WTC11 (cell line): Measurements from ENCODE around the gene NSMF. TPM values are rescaled to one million over a fixed set of nuclear protein-coding genes. Genes with fewer than 3 reads are reported as not detected.

ENCODE experiments used
- ATAC-seq: fragments of 200-7000 bp; cut with Tn5 transposase; 2 replicates; pipeline ENCODE4 v1.10.0; 2021; ENCODE audit warnings: mild to moderate bottlenecking, moderate library complexity
- CTCF ChIA-PET: fragments of 300-600 bp; sonication (Branson Sonifier 250); formaldehyde crosslinking; loops from one replicate; lab custom pipeline; 2021; ENCODE audit warnings: antibody characterized with exemption; lab: Charles Lee
- POLR2A ChIA-PET: fragments of 350-600 bp; sonication (Branson Sonifier 250); formaldehyde crosslinking; loops from one replicate; lab custom pipeline; 2021; ENCODE audit warnings: antibody characterized with exemption; lab: Charles Lee
- DNase-seq: peaks from one replicate; pipeline ENCODE4 v3.0.0; 2021; ENCODE audit warnings: low spot score
- H3K27ac Mint-ChIP-seq: 2 replicates; pipeline ENCODE4 v1.8.0; 2021; ENCODE audit warnings: mixed read lengths
- H3K27me3 Mint-ChIP-seq: 2 replicates; pipeline ENCODE4 v1.8.0; 2021; ENCODE audit warnings: low read depth, mild to moderate bottlenecking, moderate library complexity, mixed read lengths
- H3K36me3 Mint-ChIP-seq: 2 replicates; pipeline ENCODE4 v1.8.0; 2021; ENCODE audit warnings: mixed read lengths
- H3K4me1 Mint-ChIP-seq: 2 replicates; pipeline ENCODE4 v1.8.0; 2022; ENCODE audit warnings: mixed read lengths
- H3K4me3 Mint-ChIP-seq: 2 replicates; pipeline ENCODE4 v1.8.0; 2021; ENCODE audit warnings: mild to moderate bottlenecking, moderate library complexity, mixed read lengths
- H3K9me3 Mint-ChIP-seq: 2 replicates; pipeline ENCODE4 v1.8.0; 2021; ENCODE audit warnings: mixed read lengths
- CDX4 ChIP-seq: fragments of 250-450 bp; sonication (Bioruptor Pico); IDR thresholded peaks from 2 replicates; pipeline ENCODE4 v1.9.0; 2021; ENCODE audit warnings: moderate library complexity, mild to moderate bottlenecking, inconsistent platforms, borderline replicate concordance
- E2F5 ChIP-seq: sonication (generic); formaldehyde crosslinking; IDR thresholded peaks from 2 replicates; pipeline ENCODE4 v1.8.1; 2022; ENCODE audit warnings: mild to moderate bottlenecking, moderate library complexity, missing genetic modification reagents
- ETV6 ChIP-seq: sonication (generic); formaldehyde crosslinking; IDR thresholded peaks from 2 replicates; pipeline ENCODE4 v1.8.1; 2022; ENCODE audit warnings: mild to moderate bottlenecking, missing genetic modification reagents
- HMGXB4 ChIP-seq: sonication (generic); formaldehyde crosslinking; IDR thresholded peaks from 2 replicates; pipeline ENCODE4 v1.8.1; 2023; ENCODE audit warnings: mild to moderate bottlenecking, moderate library complexity, missing genetic modification reagents
- IRF1 ChIP-seq: sonication (generic); formaldehyde crosslinking; IDR thresholded peaks from 2 replicates; pipeline ENCODE4 v1.8.0; 2023; ENCODE audit warnings: missing genetic modification reagents
- MXD4 ChIP-seq: fragments of 250-450 bp; sonication (Bioruptor Pico); IDR thresholded peaks from 2 replicates; pipeline ENCODE4 v1.8.0; 2021; ENCODE audit warnings: mild to moderate bottlenecking, moderate library complexity, borderline replicate concordance
- OVOL2 ChIP-seq: fragments of 250-450 bp; sonication (Bioruptor Pico); IDR thresholded peaks from 2 replicates; pipeline ENCODE4 v1.9.0; 2021; ENCODE audit warnings: mild to moderate bottlenecking, borderline replicate concordance
- PRDM15 ChIP-seq: sonication (generic); formaldehyde crosslinking; IDR thresholded peaks from 2 replicates; pipeline ENCODE4 v1.8.0; 2022; ENCODE audit warnings: missing genetic modification reagents
- RELA ChIP-seq: sonication (generic); formaldehyde crosslinking; IDR thresholded peaks from 2 replicates; pipeline ENCODE4 v1.8.1; 2022; ENCODE audit warnings: missing genetic modification reagents, mild to moderate bottlenecking, borderline replicate concordance
- SOX15 ChIP-seq: fragments of 250-450 bp; sonication (Bioruptor Pico); IDR thresholded peaks from 2 replicates; pipeline ENCODE4 v1.9.0; 2021; ENCODE audit warnings: mild to moderate bottlenecking
- SP1 ChIP-seq: sonication (generic); formaldehyde crosslinking; conservative IDR thresholded peaks from 2 replicates; pipeline ENCODE4 v1.8.1; 2022; ENCODE audit warnings: missing genetic modification reagents
- TEAD4 ChIP-seq: sonication (generic); formaldehyde crosslinking; IDR thresholded peaks from 2 replicates; pipeline ENCODE4 v1.8.0; 2022; ENCODE audit warnings: mild to moderate bottlenecking, missing genetic modification reagents
- ZMAT4 ChIP-seq: fragments of 250-450 bp; sonication (Bioruptor Pico); IDR thresholded peaks from 2 replicates; pipeline ENCODE4 v1.9.0; 2021; ENCODE audit warnings: mild to moderate bottlenecking
- ZNF121 ChIP-seq: sonication (generic); formaldehyde crosslinking; IDR thresholded peaks from 2 replicates; pipeline ENCODE4 v1.8.0; 2023; ENCODE audit warnings: missing genetic modification reagents
- ZNF263 ChIP-seq: sonication (generic); formaldehyde crosslinking; IDR thresholded peaks from 2 replicates; pipeline ENCODE4 v1.8.1; 2022; ENCODE audit warnings: low read depth, mild to moderate bottlenecking, moderate library complexity, missing genetic modification reagents
- ZNF396 ChIP-seq: fragments of 250-450 bp; sonication (Bioruptor Pico); IDR thresholded peaks from 2 replicates; pipeline ENCODE4 v1.8.0; 2021; ENCODE audit warnings: mild to moderate bottlenecking, moderate library complexity, borderline replicate concordance
- ZNF512 ChIP-seq: sonication (generic); formaldehyde crosslinking; IDR thresholded peaks from 2 replicates; pipeline ENCODE4 v1.8.1; 2022; ENCODE audit warnings: missing genetic modification reagents, borderline replicate concordance
- ZNF671 ChIP-seq: fragments of 250-450 bp; sonication (Bioruptor Pico); IDR thresholded peaks from 2 replicates; pipeline ENCODE4 v1.8.0; 2021; ENCODE audit warnings: mild to moderate bottlenecking
- total RNA-seq: library from RNA; stranded (reverse); gene quantifications from 3 replicates; pipeline ENCODE4 v1.2.3, GENCODE V29; 2021

The NSMF gene
- total RNA-seq, 1 experiment from 2014 or later: 61.9 TPM

GRCh38 chr9:137501457-137501856, 42.3 kb upstream of the NSMF start:
- no peak for DNase-seq
- CTCF ChIA-PET: no interaction called here
- peak overlapping the region; percentile 53; the same call in 1 of the 2 replicates for H3K27ac Mint-ChIP-seq
- H3K9me3 Mint-ChIP-seq: peaks cover 26% of the 10 kb centered on the region
- no peak overlapping the region for H3K4me3 Mint-ChIP-seq
- TF ChIP-seq ZNF263 (CRISPR knock-in tag) (no peak), CDX4 (CRISPR knock-in tag) (no peak), ZNF512 (CRISPR knock-in tag) (no peak), OVOL2 (CRISPR knock-in tag) (no peak), RELA (CRISPR knock-in tag) (no peak), SP1 (CRISPR knock-in tag) (no peak), SOX15 (no peak), ZMAT4 (CRISPR knock-in tag) (no peak), IRF1 (CRISPR knock-in tag) (no peak), TEAD4 (no peak), ZNF671 (CRISPR knock-in tag) (no peak), E2F5 (CRISPR knock-in tag) (no peak), ZNF396 (CRISPR knock-in tag) (no peak), MXD4 (no peak), HMGXB4 (CRISPR knock-in tag) (no peak), ETV6 (no peak), ZNF121 (CRISPR knock-in tag) (no peak), PRDM15 (CRISPR knock-in tag) (no peak)
- TF ChIP-seq, all 79 proteins: peak for 0
- Mint-ChIP-seq H3K27me3 (peaks cover 13% of the 10 kb centered on the region), H3K36me3 (peaks cover 16% of the 10 kb centered on the region), H3K4me1 (no peaks in the 10 kb centered on the region)
- POLR2A ChIA-PET: no interaction called here
- ATAC-seq: no peak
